NCI-H2227 (cell line): ENCODE measurements around the gene TMEM106A.
"Not testable (repeated sequence)": the region's sequence is repeated elsewhere in the genome, so short reads cannot be mapped to it uniquely, and the experiment has no call there.

Experiments used
- DNase-seq: peaks from one replicate; lab custom pipeline; 2025; ENCODE audit not compliant: unreplicated experiment; lab: John Stamatoyannopoulos, UW

TMEM106A gene

GRCh38 chr17:43215341-43215740, 3.7 kb downstream of the TMEM106A start:
- no peak for DNase-seq

DNA sequence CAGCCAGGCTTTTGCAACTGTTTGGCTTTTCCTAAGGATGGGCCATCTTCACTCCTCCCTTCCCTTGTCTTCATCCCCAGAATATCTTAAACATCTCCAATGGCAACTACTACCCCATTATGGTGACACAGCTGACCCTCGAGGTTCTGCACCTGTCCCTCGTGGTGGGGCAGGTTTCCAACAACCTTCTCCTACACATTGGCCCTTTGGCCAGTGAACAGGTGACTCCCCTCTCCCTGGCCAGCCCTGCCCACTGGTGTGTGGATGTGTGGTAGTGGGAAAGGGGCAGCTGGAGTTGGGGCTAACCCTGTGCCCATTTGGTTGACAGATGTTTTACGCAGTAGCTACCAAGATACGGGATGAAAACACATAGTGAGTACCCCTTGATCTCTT, 4.7 kb downstream of the TMEM106A start:
- DNase-seq: no peak

GRCh38 chr17:43216762-43217613, 5.3 kb downstream of the TMEM106A start:
- no peak for DNase-seq

DNA sequence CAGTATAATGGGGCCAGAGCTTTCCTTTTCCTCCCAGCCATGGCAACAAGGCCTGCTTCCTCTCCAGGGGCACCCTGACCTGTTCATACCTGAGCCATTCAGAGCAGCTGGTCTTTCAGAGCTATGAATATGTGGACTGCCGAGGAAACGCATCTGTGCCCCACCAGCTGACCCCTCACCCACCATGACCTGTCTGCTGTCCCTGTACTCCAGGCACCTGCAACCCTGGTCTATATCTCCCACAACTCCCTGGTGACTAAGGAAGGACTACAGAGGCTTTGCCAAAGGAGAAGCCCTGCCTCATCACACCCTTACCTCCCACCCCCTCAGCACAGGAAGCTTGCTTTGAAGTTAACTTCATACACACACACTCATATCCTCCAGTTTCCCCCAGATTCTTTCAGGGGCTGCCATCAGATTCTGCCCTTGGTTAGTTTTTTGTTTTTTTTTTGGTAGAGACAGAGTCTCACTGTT, 6.0 kb downstream of the TMEM106A start:
- DNase-seq: no peak

- DNase-seq: no peak
These were observed 7.3 kb downstream of the TMEM106A start for GRCh38 chr17:43219001-43219400.

DNA sequence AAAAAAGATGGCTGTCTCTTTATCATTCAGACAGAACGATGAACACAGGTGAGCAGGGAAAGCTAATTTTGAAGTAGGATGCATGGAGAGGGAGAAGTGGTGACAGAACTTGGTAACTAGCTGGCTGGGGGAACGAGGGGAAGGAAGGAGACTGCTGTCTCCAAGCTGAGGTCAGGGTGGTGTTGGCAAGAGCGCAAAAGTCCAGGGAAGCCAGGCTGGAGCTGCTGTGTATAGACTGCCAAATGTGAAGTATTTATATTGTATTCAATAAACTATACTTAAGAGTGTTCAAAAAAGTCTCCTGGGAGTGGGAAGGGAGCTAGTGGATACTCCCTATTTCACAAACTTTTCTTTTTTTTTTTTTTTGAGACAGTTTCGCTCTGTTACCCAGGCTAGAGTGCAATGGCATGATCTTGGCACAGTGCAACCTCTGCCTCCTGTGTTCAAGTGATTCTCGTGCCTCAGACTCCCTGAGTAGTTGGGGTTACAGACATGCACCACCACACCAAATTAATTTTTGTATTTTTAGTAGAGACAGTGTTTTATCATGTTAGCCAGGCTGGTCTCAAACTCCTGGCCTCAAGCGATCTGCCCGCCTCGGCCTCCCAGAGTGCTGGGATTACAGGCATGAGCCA, 8.2 kb downstream of the TMEM106A start:
- DNase-seq: no peak

DNA sequence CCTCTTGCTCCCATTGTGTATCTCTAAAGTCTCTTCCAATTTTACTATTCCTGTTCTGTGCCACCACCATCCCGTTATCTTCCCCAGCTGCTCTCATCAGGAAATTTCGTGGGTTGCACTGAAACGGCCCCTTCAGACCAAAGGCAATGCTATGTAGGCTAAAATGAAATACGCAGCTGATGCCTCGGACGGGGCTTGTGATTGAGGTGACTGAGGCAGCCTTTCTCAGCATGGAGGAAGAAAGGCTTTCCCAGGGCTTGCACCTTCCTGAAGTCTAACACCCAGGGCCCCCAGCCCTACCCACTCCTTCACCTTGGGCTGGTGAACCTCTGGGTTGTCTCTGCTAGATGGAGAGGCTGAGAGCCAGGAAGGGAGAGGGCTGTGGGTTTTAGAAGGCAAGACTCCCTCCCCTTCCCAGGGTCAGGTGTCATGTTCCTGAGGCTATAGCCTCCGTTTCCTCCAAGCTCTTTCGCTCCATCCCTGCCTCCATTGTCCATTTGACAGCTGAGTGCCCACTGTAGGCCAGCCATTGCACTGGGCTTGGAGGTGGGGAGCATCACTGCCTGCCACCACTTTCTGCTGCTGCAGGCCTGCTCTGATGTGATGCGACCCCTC, 8.9 kb downstream of the TMEM106A start:
- no peak for DNase-seq

GRCh38 chr17:43224146-43224705, 12.6 kb downstream of the TMEM106A start:
- no peak for DNase-seq

DNA sequence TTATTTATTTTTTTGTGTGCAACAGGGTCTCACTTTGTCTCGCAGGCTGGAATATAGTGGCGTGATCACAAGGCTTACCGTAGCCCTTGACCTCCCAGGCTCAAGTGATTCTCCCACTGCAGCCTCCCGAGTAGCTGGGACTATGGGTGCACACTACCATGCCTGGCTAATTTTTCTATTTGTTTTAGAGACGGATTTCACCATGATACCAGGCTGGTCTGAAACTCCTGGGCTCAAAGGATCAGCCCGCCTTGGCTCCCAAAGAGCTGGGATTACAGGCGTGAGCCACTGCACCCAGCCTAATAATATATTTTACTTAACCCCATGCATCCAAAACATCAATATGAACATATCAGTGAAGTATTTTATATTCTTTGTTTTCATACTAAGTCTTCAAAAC, 14.7 kb downstream of the TMEM106A start:
- DNase-seq: no peak

GRCh38 chr17:43228020-43228782, 16.5 kb downstream of the TMEM106A start, which contains the start of gene CCDC200:
TSS of gene CCDC200 (minus strand) at chr17:43228623. CDS start at chr17:43228554, 69 bp downstream.
- not testable (repeated sequence) for DNase-seq

DNA sequence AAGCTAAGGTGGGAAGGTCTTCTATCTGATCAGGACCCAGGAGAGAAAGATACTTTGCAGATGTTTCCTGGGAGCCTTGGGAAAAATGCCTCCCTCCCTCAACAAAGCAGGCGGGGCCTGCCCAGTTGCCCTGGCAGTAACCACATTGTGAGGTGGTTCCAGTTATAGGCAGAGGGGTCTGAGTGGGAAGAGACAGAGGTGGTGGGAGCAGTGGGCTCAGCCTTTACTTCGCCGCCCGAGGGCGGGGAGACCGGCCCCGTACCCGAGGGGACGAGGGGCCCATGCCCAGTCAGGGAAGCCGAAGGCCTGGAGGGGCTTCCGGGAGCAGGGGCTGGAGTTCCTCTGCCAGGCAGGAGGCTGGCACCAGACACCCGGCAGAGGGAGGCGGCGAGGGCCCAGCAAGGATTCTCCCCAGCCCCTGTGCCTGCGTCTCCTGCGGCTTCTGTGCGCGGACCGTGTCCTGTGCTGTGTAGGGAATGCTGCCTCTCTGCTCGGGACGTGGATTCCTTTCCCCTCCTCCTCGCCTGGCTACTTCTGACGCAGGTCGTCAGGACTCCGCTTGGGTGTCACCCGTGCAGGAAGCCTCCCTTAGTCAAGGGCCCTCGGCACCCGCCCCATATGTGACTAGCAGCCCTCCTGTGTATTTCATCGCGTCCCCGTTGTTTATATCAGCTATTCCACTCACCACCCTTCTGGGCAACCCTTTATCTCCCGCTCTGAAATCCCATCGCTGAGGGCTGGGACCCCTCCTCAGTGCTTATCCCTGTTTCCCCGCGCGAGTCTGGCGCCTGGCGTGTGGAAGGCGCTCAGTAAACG, 19.7 kb downstream of the TMEM106A start:
- DNase-seq: not testable (repeated sequence)

DNA sequence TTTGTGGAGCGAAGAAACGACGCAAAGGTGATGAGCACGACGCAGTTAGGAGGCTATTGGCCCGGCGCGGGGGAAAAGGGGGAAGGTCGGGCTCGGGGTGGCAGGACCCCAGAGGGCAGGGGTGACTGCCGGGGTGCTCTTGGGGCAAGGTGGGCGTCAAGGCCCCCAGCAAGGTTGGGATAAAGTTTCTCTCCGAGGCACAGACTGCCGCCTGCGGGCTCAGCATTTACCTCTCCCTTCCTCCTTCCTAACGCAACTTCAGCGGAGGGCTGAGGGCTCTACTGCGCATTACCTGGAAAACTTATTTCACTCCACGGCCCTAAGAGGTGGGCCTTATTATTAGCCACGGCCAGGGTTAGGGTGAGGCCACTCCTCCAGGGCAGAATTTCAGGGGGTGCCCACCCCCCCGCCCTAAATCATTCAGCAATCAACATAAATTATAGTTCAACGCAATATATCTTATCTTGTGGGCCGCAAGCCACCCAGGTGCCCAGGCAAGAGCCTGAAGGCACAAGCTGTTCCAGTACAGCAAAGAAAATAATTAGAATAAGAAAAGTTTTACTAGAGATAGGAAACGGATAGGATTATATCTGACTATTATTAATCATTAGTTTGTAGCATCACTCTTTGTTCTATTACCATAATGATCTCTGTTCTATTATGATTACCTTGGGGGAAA, 20.5 kb downstream of the TMEM106A start:
- not testable (repeated sequence) for DNase-seq

GRCh38 chr17:43233263-43233662, 21.6 kb downstream of the TMEM106A start:
- not testable (repeated sequence) for DNase-seq

- DNase-seq: not testable (repeated sequence)
These were observed 22.2 kb downstream of the TMEM106A start, which contains the start of gene RNU2-1 for GRCh38 chr17:43233877-43234276. TSS of gene RNU2-1 (minus strand) at chr17:43233977.

DNA sequence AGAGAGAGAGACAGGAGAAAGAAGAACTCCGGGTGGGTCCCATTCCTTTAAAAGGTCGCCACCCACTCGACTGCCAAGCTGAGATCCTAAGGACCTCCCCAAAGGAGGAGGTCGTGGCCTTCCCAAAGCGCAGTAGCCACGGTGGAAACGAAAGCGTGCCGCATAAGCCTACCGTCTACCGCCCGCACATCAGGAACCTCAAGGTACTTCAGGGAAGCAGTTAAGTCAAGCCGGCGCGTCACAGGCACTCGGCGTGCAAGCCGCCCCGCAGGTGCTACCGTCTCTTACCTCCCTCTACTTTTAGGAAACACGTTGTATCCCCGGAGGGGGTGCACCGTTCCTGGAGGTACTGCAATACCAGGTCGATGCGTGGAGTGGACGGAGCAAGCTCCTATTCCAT, 27.9 kb downstream of the TMEM106A start:
- DNase-seq: not testable (repeated sequence)

DNA sequence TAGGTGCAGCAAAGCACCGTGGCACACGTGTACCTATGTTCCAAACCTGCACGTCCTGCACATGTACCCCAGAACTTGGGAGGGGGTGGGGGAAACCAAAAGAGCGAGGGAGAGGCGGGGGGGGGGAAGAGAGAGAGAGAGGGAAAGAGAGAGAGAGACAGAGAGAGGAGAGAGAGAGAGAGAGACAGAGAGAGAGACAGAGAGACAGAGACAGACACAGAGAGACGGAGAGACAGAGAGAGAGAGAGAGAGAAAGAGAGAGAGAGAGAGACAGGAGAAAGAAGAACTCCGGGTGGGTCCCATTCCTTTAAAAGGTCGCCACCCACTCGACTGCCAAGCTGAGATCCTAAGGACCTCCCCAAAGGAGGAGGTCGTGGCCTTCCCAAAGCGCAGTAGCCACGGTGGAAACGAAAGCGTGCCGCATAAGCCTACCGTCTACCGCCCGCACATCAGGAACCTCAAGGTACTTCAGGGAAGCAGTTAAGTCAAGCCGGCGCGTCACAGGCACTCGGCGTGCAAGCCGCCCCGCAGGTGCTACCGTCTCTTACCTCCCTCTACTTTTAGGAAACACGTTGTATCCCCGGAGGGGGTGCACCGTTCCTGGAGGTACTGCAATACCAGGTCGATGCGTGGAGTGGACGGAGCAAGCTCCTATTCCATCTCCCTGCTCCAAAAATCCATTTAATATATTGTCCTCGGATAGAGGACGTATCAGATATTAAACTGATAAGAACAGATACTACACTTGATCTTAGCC, 29.1 kb downstream of the TMEM106A start:
- not testable (repeated sequence) for DNase-seq

- DNase-seq: not testable (repeated sequence)
These were observed 34.8 kb downstream of the TMEM106A start for GRCh38 chr17:43246456-43246855.
